Medulla oblongata (tissue), 1 donor: Measurements from ENCODE around the gene ZBTB16.

Source experiments
- DNase-seq: peaks from one replicate; pipeline ENCODE4 v3.0.0-alpha.2; 2015; ENCODE audit errors: extremely low spot score

ZBTB16 gene

DNA sequence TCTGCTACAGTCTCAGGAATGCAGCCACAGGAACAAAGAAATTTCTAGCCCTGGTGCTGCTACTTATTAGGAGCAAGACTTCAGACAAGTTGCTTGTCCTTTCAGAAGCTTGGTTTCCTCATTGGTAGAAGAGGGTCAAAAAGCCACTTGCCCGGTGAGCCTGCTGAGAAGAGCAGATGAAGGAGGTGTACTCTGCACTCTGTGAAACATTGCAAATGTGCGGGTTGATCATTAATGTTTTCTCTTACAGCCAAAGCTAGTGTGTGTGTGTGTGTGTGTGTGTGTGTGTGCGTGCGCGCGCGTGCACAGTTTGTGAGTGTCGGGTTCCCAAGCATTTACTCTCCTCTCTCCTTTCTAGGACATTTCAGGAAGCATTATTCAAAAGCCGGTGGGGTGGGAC lies 150.4 kb downstream of the ZBTB16 start:
- DNase-seq: no peak

- DNase-seq: no peak
Observed at GRCh38 chr11:114211444-114212121, 152.1 kb downstream of the ZBTB16 start.

DNA sequence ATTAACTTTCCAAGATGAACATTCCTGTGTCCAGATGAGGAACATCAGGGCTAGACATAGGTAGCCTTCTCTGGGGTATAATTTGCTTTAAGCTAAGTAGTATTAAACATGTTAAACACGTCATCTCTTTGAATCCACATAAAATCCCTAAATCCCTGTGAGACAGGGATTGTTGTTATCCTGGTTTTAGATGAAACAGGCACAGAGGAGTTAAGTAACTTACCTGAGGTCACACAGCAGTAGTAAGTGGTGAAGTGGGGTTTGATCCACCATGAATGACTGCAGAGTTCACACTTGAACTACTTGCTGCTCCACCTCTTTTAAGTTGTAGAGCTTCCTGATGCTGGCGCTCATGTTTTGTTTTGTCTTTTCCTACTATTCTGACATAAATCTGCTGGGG lies 154.1 kb downstream of the ZBTB16 start:
- DNase-seq: no peak

- no peak for DNase-seq
Observed at GRCh38 chr11:114215428-114215827, 155.9 kb downstream of the ZBTB16 start.

GRCh38 chr11:114215871-114216795 lies 156.6 kb downstream of the ZBTB16 start:
- DNase-seq: no peak

GRCh38 chr11:114216796-114217180 lies 157.3 kb downstream of the ZBTB16 start:
- no peak for DNase-seq

DNA sequence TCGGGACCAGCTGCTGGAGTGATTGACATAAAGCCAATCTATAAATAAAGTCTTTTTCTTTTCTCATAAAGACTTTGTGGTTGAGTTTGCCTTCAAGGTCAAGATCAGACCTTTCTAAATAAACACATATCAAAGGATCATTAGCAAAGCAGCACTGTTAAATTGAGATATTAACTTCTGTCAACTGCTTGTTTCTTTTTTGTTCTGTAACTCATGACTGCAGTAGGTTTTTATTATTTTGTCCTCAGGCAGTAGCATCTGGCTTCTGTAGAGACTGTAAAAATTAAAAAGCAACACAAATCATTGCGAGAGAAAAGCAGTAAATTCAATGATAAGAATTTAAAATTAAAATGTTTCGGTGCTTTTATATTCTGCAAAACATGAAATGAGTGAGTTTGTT lies 159.0 kb downstream of the ZBTB16 start:
- no peak for DNase-seq

DNA sequence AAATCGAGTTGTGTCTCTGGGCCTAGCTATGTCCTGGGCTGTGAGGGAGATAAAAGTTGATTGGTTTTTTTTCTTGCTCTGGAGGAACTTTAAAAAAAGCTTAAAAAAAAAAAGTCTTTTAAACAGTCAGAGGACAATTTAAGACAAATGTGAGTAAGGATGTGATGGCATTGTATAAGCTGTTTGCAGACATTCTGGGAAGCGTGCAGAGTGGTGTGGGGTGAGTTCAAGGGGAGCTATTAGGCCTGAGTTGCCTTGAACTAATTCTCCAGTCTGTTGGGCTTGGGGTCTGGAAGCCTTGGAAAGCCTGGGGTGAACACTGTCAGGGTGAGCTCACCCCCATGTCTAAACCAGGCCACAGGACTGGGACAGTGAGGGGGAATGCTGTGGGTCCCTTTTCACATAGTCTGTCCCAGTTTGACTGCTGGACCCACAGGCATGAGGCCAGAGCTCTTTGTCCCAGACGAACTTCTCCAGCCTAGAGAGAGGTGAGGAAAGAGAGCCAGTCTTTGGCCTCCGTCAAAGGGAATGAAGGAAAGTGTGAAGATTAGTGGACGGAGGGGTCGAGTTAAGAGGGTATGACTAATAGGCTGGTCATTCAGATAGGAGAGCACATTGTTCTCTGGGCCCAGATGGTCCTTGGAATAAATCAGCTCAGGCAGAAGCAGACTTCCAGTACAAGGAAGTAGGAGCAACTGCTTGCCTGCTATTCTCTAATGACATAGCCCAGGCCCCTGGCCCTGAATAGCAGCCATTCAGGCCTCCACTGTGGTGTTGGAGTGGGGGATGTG lies 160.2 kb downstream of the ZBTB16 start:
- peak; percentile 34 for DNase-seq

DNA sequence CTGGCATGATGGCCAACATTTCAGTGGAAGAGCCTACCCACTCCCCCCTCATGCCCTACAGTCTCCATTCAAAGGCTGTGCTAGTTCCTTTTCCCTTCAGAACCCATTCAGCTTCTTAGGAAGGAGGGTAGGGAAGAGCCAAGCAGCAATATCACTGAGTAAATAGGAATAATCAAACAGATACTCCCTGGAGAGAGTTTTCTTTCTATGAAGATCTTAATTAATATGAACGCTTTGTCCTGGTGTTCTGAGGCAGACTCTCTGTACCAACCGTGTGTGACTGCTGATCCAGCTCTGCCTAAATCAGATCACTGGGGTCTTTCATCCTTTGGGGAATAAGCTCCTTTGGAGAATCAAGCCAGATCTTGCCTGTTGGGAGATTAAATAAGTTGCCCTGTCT lies 161.5 kb downstream of the ZBTB16 start:
- no peak for DNase-seq

- DNase-seq: no peak
Observed at GRCh38 chr11:114225661-114226060, 166.2 kb downstream of the ZBTB16 start.

DNA sequence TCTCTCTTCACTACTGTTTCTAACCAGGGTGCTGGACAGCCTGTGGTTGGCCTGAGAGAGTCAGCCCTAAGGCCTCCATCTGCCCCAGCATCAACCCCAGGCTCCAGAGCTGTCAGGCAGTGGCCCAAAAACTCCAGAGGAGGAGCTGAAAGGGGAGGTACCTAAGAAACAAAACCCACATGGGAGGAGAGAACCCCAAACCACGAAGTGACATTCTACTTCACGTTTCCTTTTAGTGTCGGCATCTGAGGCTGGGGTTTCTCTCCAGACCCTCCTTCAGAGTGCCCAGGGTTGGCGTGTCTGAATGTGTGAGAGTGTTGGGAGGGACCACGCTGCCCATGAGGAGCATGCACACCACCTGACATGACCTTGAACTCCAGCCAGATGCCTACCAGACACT lies 166.8 kb downstream of the ZBTB16 start:
- no peak for DNase-seq

- DNase-seq: peak; percentile 72
Observed at GRCh38 chr11:114228435-114229411, 169.2 kb downstream of the ZBTB16 start.

DNA sequence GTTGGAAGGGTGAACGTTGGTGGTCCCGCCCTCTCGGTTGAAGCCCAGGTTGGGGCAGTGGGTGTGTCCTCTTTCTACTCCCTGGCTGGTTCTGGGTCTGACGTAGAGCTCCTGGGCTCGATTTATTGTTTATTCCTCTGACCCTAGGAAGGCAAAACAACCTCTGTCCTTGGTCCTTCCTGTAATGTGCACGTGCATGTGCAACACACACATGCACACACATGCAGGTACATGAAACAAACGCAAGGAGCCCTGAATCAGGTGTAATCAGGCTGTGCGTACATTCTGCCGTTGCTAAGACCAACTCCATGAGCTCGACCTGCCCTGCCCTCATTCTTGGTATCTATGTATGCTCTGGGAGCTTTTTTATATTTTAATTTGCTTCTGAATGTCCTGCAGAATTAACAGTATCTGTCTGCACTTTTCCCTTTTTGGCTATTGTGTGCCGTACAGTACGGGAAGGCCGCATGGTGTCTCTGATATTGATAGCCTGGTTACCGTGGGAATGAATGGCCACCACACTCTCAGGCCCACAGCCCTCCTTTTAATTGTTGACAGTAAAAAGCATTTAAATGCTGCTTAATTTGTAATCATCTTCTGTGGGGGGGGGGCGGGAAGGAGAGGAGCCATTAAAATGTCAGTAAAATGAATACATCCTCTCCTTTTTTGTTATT lies 170.7 kb downstream of the ZBTB16 start:
- DNase-seq: no peak

DNA sequence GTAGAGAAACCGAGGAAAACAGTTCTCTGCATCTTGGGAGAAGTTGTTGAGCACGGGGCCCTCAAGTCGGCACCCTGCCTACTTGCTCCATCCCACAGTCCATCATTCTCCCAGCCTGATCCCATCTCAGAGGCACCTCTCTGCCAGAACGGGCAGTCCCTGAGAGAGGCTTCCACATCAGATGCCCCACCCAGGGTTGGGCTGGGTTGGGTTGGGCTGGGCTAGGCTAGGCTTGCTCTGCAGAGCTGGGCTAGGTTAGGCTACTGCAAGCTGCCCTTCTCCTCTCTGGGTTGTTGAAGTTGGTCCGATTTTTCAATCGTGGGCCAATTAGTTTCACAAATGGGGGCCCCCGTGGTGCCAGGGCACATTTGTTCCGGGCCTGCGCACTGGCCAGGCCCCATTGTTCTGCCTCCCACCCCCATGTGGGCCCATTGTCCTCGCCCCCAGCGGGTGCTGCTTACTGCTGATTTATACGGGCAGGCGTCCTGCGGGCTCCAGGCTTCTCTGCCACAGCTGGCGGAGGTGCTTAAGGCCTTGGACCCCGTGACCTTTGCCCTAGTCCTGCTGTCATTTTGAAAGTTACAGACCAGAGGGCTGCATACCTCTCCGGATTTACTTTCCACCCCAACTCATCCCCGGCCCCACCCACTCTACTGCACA lies 173.0 kb downstream of the ZBTB16 start:
- no peak for DNase-seq

GRCh38 chr11:114233755-114234154 lies 174.2 kb downstream of the ZBTB16 start:
- no peak for DNase-seq

DNA sequence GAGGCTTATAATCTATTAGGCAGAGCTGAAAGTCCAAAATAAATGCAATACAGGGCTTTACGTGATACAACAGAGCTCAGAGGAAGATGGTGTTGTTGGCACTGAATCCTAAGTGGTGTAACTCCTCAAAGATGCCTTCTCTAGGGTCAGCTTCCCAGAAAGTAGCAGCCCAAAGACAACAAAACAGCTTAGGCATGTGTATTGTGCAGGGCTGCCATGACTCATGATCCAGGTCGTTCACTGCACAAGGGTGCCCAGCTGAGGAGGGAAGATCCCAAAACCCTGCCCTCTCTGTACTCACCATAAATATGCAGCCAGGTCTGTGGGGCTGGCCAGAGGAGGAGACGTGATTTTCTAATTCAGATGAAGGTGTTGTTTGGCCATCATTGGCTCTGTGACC lies 177.3 kb downstream of the ZBTB16 start:
- DNase-seq: no peak

DNA sequence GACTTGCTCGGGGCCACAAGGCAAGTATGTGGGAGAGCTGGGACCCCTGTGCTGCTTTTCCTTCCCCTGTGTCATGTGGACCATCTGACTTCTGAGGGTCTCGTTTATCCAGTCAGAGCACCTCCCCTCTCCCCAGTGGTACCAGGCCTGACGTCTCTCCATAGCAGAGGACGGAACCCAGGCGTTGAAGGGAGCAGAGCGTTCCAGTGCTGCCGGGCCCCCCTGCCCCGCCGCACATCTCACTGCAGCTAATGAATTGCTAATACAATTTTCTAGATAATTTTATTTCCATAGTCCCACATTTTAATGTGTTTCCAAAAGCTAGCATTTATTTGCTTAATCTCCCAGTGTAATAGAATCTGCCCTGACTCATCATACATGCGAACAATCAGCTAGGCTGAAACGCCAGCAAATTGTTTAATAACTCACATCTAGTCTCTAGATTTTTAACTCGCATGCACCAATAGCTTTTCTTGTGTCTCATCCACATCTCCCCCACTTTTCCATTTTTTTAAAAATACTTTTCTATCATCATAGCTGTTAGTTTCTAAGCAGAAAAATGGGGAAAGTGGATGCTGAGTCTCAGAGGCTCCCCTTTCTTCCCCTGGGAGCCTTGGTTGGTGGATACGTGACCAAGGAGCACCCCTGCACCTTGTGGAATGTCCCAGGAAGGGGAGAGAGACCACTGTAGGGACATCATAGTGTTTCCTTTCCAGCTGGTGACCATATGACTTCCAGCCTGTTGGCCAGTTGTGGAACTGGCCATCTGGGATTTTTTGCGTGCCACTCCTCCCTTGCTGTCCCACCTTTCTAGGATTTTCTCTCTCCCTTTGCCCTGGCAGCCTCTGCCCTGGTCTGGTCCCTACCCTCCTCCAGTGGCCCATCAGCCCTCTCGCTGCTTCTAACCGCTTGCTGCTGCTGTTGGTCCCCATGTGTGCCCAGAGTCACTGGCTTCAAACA lies 178.1 kb downstream of the ZBTB16 start:
- DNase-seq: no peak

- no peak for DNase-seq
Observed at GRCh38 chr11:114239753-114240161, 180.2 kb downstream of the ZBTB16 start.

DNA sequence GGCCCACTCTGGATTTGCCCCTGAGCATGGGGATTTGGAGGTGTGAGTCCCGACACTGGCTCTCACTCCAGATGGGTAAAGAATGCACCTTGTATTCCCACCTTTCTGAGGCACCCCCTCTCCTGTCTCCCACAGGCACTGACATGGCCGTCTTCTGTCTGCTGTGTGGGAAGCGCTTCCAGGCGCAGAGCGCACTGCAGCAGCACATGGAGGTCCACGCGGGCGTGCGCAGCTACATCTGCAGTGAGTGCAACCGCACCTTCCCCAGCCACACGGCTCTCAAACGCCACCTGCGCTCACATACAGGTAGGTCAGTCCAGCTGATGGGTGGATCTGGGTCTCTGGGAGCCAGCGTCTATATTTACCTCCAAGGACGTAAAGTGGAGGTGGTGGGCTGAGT lies 182.5 kb downstream of the ZBTB16 start:
- no peak for DNase-seq
